Limb (tissue), 2 donors: ENCODE measurements around the gene RARS2.
"Not testable (repeated sequence)": the region's sequence is repeated elsewhere in the genome, so short reads cannot be mapped to it uniquely, and the experiment has no call there.

Source experiments
- DNase-seq, 2 donors: peaks; one replicate each; pipeline ENCODE4 v3.0.0-alpha.2; 2016; ENCODE audit errors: extremely low spot score in 2 of 2

Gene RARS2

DNA sequence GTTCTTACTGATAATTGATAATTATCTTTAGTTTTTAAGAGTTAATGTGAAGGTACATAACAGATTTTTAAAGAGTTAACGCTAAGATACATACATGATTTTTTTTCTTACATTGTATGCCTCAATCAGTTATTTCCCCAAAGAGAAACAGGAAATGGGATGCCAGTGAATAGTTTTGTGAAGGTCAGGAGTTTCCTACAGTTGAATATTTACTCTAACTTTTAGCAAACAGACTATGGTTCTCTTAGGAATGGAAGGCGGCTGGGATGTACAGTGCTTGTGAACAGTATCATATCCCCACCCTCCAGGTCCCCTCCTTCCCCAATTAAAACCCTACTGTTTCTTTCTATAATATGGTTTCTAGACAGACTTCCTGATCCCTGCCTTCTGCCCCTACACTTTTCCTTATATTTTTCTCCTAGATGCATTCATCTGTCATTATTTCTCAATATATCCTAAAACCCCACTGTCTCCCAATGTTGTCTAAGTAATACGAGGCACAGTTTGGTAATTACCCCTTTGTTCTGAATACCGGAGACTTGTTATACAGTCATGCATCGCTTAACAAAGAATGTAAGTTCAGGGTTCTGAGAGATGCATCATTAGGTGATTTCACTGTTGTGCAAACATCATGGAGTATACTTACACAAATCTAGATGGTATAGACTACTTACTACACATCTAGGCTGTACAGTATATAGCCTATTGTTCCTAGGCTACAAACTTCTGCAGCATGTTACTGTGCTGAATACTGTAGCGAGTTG, 87.8 kb downstream of the RARS2 start:
- no peak for DNase-seq

DNA sequence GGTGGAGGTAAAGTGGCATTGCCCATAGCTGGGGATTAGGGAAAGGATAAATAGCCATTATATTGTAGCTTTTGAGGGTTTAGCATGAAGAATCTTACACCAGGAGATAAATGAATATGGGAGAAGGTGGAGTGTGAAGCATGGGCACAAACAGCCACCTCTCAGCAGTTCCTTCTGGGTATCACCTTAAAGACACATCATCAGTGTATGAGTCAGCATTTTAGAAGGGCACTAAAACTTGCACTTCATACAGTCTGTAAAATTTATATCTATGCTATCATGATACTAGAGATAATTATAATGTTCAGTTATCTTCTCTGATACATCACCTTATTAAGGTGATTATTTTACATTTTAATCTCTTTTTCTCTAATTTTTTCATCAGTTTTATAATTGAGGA, 91.7 kb downstream of the RARS2 start:
- no peak for DNase-seq

DNA sequence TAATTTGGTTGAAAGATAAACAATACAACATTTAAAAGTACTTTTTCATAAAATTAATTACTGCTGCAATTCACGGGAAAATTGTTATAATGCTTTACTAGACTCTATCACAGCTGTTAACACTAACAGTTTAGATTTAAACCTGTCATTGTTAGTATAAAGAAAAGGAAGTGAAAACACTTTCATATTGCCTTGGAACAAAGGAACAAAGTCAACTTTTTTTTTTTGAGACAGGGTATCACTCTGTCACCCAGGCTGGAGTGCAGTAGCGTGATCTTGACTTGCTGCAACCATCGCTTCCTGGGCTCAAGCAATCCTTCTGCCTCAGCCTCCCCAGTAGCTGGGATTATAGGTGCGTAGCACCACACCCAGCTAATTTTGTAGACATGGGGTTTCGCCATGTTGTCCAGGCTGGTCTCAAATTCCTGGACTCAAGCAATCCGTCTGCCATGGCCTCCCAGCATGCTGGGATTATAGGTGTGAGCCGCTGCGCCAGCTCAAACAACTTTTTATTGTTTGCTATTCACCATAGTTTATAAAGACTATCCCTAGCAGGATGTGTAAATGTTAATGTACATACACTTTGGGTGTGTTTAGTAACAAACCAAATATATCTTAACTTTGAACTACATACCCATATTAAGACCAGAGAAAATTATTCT, 94.9 kb downstream of the RARS2 start:
- no peak for DNase-seq

DNA sequence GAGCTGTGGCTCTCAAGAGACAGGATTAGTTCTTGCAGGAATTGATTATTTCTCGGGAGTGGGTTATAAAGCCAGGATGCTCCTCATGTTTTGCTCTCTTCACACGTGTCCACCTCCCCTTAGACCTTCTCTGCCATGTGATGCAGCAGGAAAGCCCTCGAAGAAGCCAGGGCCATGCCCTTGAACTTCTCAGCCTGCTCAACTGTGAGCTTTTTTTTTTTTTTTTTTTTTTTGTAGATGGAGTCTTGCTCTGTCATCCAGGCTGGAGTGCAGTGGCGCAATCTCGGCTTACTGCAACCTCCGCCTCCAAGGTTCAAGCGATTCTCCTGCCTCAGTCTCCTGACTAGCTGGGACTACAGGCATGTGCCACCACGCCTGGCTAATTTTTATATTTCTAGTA, 100.5 kb downstream of the RARS2 start:
- not testable (repeated sequence) for DNase-seq

DNA sequence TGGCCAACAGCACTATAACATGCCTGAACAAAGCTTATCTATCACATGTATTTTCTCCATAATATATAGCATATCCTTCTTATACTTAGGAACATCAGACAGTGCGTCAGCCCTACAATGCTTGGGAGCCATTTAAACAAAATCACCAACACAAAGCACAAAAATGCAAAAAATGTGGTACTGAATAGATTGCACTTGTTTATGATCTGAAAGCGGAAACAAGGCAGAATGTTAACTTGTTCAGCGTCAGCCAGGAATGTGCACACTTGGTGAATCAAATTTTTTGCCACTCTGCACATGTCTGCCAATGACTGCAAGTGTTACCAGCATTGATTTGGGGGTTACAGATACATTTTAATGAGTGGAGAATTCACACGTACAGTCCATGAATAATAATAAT, 102.2 kb downstream of the RARS2 start:
- DNase-seq: no peak

DNA sequence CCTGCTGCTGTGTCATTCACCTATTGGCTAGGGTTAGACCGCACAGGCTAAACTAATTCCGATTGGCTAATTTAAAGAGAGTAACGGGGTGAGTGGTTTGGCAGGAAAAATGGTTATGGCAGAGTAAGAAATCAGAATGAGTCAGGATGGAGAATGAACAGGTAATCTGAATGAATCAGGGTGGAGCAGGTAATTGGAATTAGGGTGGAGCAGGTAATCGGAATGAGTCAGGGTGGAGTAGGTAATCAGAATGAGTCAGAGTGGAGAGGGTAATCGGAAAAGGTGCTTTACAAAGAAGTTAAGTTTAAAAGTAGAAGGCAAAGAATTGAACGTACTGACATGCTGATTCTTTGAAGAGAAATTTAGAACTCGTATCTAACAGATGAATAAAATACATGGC, 105.3 kb downstream of the RARS2 start:
- no peak for DNase-seq

DNA sequence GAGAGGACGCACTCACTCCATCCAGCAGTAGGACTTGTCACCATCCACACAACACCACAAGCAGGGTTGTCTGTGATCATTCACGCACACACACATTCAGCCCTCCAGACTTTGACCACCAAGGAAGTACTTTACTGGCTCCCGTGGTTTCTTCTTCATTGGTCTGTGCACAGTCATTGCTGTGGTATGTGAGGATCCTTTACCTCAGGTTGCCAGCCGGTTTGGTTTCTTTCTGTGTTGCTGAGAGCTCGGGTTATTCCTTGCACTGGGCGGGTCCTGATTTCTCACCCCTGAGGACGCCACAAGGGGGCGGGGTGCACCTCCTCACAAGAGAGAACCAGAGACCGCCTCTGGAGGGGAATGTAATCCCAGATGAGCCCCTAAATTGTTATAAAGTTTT, 105.9 kb downstream of the RARS2 start:
- peak in 1 of 2 donors; percentile 30 for DNase-seq

DNA sequence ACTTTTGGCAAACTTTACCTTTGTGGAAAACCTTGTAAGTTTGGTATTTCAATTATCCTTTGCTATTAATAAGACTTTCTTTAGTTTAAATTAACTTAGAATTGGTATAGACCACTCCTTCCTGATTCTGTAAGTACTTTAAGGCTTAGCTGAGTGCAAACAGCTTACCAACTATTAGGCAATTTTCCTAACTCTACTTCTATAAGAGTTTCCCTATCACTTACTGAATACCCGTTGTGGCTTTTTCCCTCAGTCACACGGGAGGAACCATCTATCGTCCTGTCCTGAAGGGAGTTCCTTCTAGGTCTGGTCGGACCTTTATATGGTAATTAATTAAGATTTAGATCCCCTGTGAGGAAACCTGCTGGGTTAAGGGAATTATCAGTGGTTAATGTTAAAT, 107.4 kb downstream of the RARS2 start:
- no peak for DNase-seq

DNA sequence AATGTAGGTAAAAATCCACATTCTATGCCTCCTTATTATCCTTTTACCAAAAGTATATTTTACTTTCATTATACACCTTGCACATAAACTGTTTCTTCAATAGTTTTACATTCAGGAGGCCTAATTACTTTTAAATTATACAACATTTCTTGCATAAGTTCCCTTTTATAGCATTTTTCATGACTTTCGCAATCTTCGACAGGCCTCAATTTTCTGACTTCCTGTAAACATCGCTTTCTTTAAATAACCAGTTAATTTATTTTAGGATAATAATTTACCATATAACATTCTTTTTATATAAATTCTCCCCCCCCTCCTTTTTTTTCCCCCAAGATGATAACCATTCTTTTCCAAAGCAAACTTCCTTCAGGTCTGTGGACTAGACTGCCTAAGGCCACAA, 107.9 kb downstream of the RARS2 start:
- no peak for DNase-seq

DNA sequence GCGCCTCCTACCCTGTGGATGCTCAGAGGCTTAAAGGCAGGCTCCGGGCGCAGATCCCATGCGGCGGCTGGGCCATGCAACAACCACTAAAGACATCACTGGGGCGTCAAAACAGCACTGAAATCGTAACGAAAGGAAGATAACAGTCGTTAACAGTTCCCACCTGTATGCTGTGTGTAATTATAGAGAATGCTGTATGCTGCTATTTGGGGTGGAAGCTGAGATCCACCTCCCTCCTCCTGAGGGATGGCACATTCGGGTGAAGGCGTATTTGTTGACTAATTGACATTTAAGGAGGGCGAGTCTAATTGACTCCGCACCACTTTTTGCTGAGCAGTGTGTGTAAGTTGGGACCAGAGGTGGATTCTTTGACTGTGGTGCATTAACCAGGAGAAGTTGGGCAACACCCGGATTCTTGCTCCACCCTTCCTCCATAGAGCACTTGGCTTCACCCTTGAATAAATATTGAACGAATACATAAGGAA, 116.3 kb downstream of the RARS2 start:
- DNase-seq: peak in 1 of 2 donors; percentile 47

DNA sequence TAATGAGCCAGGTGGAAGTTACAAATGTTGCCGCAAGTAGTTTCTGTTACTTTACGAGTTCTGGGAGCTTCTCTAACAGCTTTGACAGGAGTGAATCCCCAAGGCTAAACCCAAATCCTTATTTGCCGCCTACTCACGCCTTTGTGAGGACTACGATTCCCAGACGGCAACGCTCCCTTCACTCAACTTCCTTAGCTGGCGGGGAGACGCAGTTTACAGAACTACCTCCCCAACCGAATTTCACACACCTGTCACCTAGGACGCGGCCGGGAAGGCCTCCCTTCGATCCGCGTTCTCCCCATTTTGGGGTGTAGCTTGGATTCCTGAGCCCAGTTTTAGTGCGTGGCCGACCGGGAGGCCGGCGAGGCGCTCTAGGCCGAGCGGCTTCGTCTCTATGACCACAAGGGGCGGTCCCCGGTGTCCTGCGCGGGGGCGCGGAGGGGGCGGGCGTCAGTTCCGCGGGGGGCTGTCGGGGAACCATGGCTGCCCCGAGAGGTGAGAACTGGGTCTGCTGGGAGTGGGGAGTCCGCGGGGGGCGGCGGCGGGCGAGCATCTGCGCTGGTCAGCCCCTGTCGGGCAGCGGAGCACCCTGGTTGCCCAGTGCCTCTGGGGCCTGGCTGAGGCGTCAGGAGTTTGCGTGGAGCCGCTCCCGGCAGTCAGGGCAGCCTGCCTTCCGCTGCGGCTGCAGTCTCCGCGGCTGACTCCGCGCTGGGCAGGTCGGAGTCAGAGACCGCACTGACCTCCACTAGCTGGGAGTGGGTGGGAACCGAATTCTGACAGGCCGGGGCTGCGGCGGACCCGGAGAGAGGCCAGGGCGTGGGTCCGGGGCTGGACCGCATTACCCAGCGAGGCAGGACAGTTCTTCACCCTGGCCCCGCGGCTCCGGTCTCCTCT, 117.0 kb downstream of the RARS2 start, which contains the start of gene SLC35A1:
TSS of gene SLC35A1 (plus strand) at position 450 of the 894 bp plus-strand sequence. CDS start at position 480, 30 bp downstream.
- DNase-seq: peak; percentile 82 to 94

DNA sequence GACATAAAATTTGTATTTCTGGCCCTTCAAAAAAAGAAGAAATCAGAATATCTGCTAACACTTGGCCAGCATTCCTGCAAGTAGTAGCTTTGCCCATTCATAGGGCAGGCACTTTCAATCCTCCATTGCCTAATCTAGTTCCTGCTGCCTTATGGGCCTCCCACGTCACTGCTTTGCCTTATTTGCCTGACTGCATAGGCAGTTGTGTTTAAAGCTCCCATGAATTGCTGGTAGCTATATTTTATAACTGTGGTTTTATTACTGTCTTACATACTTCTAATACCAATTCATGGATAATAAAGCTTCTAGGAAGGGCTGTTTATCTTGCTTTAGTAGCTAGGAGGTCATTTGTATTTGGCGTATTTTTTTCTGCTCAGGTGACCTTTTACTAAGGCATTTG, 124.7 kb downstream of the RARS2 start:
- DNase-seq: no peak
